Colonic mucosa (tissue), 4 donors: ENCODE measurements around the gene UCP2. TPM values are rescaled to one million over a fixed set of nuclear protein-coding genes. Genes with fewer than 3 reads are reported as not detected.

Experiments used
- DNase-seq: peaks from one replicate; pipeline ENCODE4 v3.0.0-alpha.2; 2020
- H3K27ac ChIP-seq: fragments of 200-600 bp; one replicate; pipeline ENCODE4 v1.8.0; 2021
- H3K27me3 ChIP-seq: fragments of 200-600 bp; one replicate; pipeline ENCODE4 v1.8.0; 2021
- H3K36me3 ChIP-seq: fragments of 200-600 bp; one replicate; pipeline ENCODE4 v1.8.0; 2021
- H3K4me1 ChIP-seq: fragments of 200-600 bp; one replicate; pipeline ENCODE4 v1.8.0; 2021; ENCODE audit warnings: mild to moderate bottlenecking
- H3K4me3 ChIP-seq: fragments of 200-600 bp; one replicate; pipeline ENCODE4 v1.8.0; 2021
- H3K9ac ChIP-seq, 2 donors: one replicate each; pipeline ENCODE4 v1.7.0; 2013; ENCODE audit warnings: control low read depth in 2 of 2, low read depth in 2 of 2, low read length in 2 of 2
- H3K9me3 ChIP-seq: fragments of 200-600 bp; one replicate; pipeline ENCODE4 v1.8.0; 2021
- CTCF ChIP-seq: fragments of 200-600 bp; IDR thresholded peaks from one replicate; pipeline ENCODE4 v1.8.0; 2022; ENCODE audit warnings: antibody characterized with exemption, mild to moderate bottlenecking
- intact Hi-C: fragments of 100-400 bp; cut with DNase I; formaldehyde crosslinking; loops from one replicate; pipeline ENCODE4 v1.14.1; 2022
- total RNA-seq, 2 donors: library from RNA; stranded (reverse); fragmentation: NEBNext Ultra II Directional in 1 of 2; extraction: Animal tissue kit (Norgen Biotek cat#: 25700) in 1 of 2; gene quantifications; one replicate each; pipeline ENCODE4 v1.2.1, GENCODE V29; 2021
- donor health status: healthy.
- donor health status: DM: no; HTN: no; CAD: no.
- donor health status: DM: no; HTN: no; CAD: no.

UCP2 gene
- total RNA-seq, 2 donors from 2014 or later = 43.0 to 64.0 TPM

GRCh38 chr11:73968356-73968966, 14.2 kb downstream of the UCP2 start:
- no peak for TF ChIP-seq CTCF
- DNase-seq = no peak
- intact Hi-C loops = no loop called here
- no peak overlapping the region for H3K27ac ChIP-seq
- no peak overlapping the region for H3K9ac ChIP-seq
- no peaks in the 10 kb centered on the region for H3K9me3 ChIP-seq
- H3K4me1 ChIP-seq = peaks cover 2% of the 10 kb centered on the region
- no peaks in the 10 kb centered on the region for H3K27me3 ChIP-seq
- H3K4me3 ChIP-seq = no peak overlapping the region
- H3K36me3 ChIP-seq = no peaks in the 10 kb centered on the region

- H3K36me3 ChIP-seq = no peaks in the 10 kb centered on the region
- H3K4me3 ChIP-seq = no peak overlapping the region
- DNase-seq = no peak
- intact Hi-C loops = no loop called here
- H3K27me3 ChIP-seq = no peaks in the 10 kb centered on the region
- H3K4me1 ChIP-seq = no peaks in the 10 kb centered on the region
- no peaks in the 10 kb centered on the region for H3K9me3 ChIP-seq
- H3K9ac ChIP-seq = no peak overlapping the region
- no peak overlapping the region for H3K27ac ChIP-seq
- TF ChIP-seq CTCF = no peak
Measured at GRCh38 chr11:73965764-73966121, 16.9 kb downstream of the UCP2 start.

- H3K9ac ChIP-seq = no peak overlapping the region
- no peaks in the 10 kb centered on the region for H3K4me1 ChIP-seq
- H3K9me3 ChIP-seq = no peaks in the 10 kb centered on the region
- no peak for DNase-seq
- H3K27me3 ChIP-seq = no peaks in the 10 kb centered on the region
- intact Hi-C loops = no loop called here
- H3K36me3 ChIP-seq = no peaks in the 10 kb centered on the region
- no peak for TF ChIP-seq CTCF
- H3K4me3 ChIP-seq = no peak overlapping the region
- no peak overlapping the region for H3K27ac ChIP-seq
Measured at GRCh38 chr11:73965076-73965763, 17.4 kb downstream of the UCP2 start.

GRCh38 chr11:73963861-73964260, 18.8 kb downstream of the UCP2 start:
- H3K36me3 ChIP-seq = no peaks in the 10 kb centered on the region
- no peaks in the 10 kb centered on the region for H3K27me3 ChIP-seq
- no peak overlapping the region for H3K4me3 ChIP-seq
- no peaks in the 10 kb centered on the region for H3K4me1 ChIP-seq
- no peak overlapping the region for H3K27ac ChIP-seq
- no peaks in the 10 kb centered on the region for H3K9me3 ChIP-seq
- intact Hi-C loops = loop anchor here (5.0 kb wide), 1 partner anchor 128 kb away; no protein-coding TSS in a partner anchor
- no peak for TF ChIP-seq CTCF
- no peak overlapping the region for H3K9ac ChIP-seq
- no peak for DNase-seq

- Histone ChIP-seq H3K4me1 (no peaks in the 10 kb centered on the region), H3K36me3 (no peaks in the 10 kb centered on the region), H3K4me3 (no peak overlapping the region), H3K27me3 (no peaks in the 10 kb centered on the region), H3K9ac (no peak overlapping the region), H3K9me3 (no peaks in the 10 kb centered on the region), H3K27ac (no peak overlapping the region)
- TF ChIP-seq CTCF = no peak
- intact Hi-C loops = loop anchor here (5.0 kb wide), 1 partner anchor 130 kb away; no protein-coding TSS in a partner anchor
- no peak for DNase-seq
Measured at GRCh38 chr11:73962101-73962705, 20.4 kb downstream of the UCP2 start.
